Vagina (tissue), 2 donors: ENCODE data around the gene CSF3. TPM values are rescaled to one million over a fixed set of nuclear protein-coding genes. Genes with fewer than 3 reads are reported as not detected.

Source experiments
- DNase-seq, 2 donors: peaks; one replicate each; pipeline ENCODE4 v3.0.0-alpha.2; 2017; ENCODE audit errors: extremely low spot score in 2 of 2
- H3K27ac ChIP-seq: fragments of 200-600 bp; sonication (generic); one replicate; pipeline ENCODE4 v1.5.1; 2019
- H3K27me3 ChIP-seq: fragments of 200-600 bp; sonication (generic); one replicate; pipeline ENCODE4 v1.5.1; 2019
- H3K36me3 ChIP-seq, 2 donors: fragments of 200-600 bp; sonication (generic); one replicate each; pipeline ENCODE4 v1.5.1; 2017 to 2019
- H3K4me1 ChIP-seq: fragments of 200-600 bp; sonication (generic); one replicate; pipeline ENCODE4 v1.5.1; 2019
- H3K4me3 ChIP-seq, 2 donors: fragments of 200-600 bp; sonication (generic); 1 replicate in 1 of 2; 2 replicates in 1 of 2; pipeline ENCODE4 v1.5.1; 2016 to 2019
- H3K9me3 ChIP-seq: fragments of 200-600 bp; sonication (generic); one replicate; pipeline ENCODE4 v1.5.1; 2019
- CTCF ChIP-seq, 3 experiments: fragments of 450-650 bp in 2 of 3; fragments of 200-600 bp in 1 of 3; sonication (generic) in 1 of 3; IDR thresholded peaks; one replicate each; pipeline ENCODE4 v1.5.1; 2017 to 2019; ENCODE audit warnings: antibody characterized with exemption in 3 of 3, mild to moderate bottlenecking in 2 of 3, moderate library complexity in 2 of 3
- POLR2A ChIP-seq, 2 donors: fragments of 450-650 bp; IDR thresholded peaks; one replicate each; pipeline ENCODE4 v1.6.1; 2017; ENCODE audit warnings: antibody characterized with exemption in 2 of 2, mild to moderate bottlenecking in 2 of 2, moderate library complexity in 2 of 2
- POLR2AphosphoS5 ChIP-seq, 2 donors: sonication (generic); formaldehyde crosslinking; IDR thresholded peaks; one replicate each; pipeline ENCODE4 v1.9.0; 2017; ENCODE audit warnings: antibody characterized with exemption in 2 of 2, mild to moderate bottlenecking in 2 of 2, low read depth in 1 of 2; ENCODE audit not compliant: insufficient read depth in 1 of 2
- intact Hi-C: fragments of 100-400 bp; cut with DNase I; formaldehyde crosslinking; loops from one replicate; pipeline ENCODE4 v1.15.1; 2023
- total RNA-seq: library from RNA; depleted of rRNA; stranded (reverse); fragments of >200 nt; gene quantifications from one replicate; pipeline ENCODE4 v1.2.3, GENCODE V29; 2016

Gene CSF3
- total RNA-seq, 1 donor from 2014 or later, result 25.3 TPM

GRCh38 chr17:39981766-39982375 lies 33.4 kb upstream of the CSF3 start:
- intact Hi-C loops, result no loop called here
- peaks cover 38% of the 10 kb centered on the region for H3K4me1 ChIP-seq
- peaks cover 0 to 28% of the 10 kb centered on the region in 2 donors for H3K36me3 ChIP-seq
- no peak for DNase-seq
- no peaks in the 10 kb centered on the region for H3K9me3 ChIP-seq
- peak overlapping the region; percentile 94 to 98 for H3K4me3 ChIP-seq
- peak overlapping the region; percentile 86 for H3K27ac ChIP-seq
- no peaks in the 10 kb centered on the region for H3K27me3 ChIP-seq
- TF ChIP-seq POLR2A (IDR thresholded peaks at IDR 0.05), result no peak
- TF ChIP-seq POLR2AphosphoS5 (IDR thresholded peaks at IDR 0.05; ENCODE audit: insufficient read depth in 1 of 2, low read depth in 1 of 2), result no peak
- no peak for TF ChIP-seq CTCF (IDR thresholded peaks at IDR 0.05)

GRCh38 chr17:39988206-39988810 lies 26.9 kb upstream of the CSF3 start:
- no peaks in the 10 kb centered on the region for H3K9me3 ChIP-seq
- H3K27me3 ChIP-seq, result no peaks in the 10 kb centered on the region
- H3K27ac ChIP-seq, result no peak overlapping the region
- DNase-seq, result no peak
- intact Hi-C loops, result no loop called here
- H3K4me3 ChIP-seq, result no peak overlapping the region
- H3K4me1 ChIP-seq, result peaks cover under 1% of the 10 kb centered on the region
- peaks cover 0 to 90% of the 10 kb centered on the region in 2 donors for H3K36me3 ChIP-seq
- TF ChIP-seq POLR2A (IDR thresholded peaks at IDR 0.05) (no peak), CTCF (IDR thresholded peaks at IDR 0.05) (no peak), POLR2AphosphoS5 (IDR thresholded peaks at IDR 0.05; ENCODE audit: insufficient read depth in 1 of 2, low read depth in 1 of 2) (no peak)

- Histone ChIP-seq H3K36me3 (peaks cover 0 to 77% of the 10 kb centered on the region in 2 donors), H3K27ac (no peak overlapping the region)
Observed at GRCh38 chr17:39994448-39994847, 20.8 kb upstream of the CSF3 start.

GRCh38 chr17:39995438-39995837 lies 19.8 kb upstream of the CSF3 start:
- peaks cover 0 to 67% of the 10 kb centered on the region in 2 donors for H3K36me3 ChIP-seq
- no peak overlapping the region for H3K4me3 ChIP-seq

More at GRCh38 chr17:39994448-39994847, 20.8 kb upstream of the CSF3 start:
- peaks cover 35% of the 10 kb centered on the region for H3K4me1 ChIP-seq
- no peak for DNase-seq
- no peak overlapping the region for H3K4me3 ChIP-seq
- no peaks in the 10 kb centered on the region for H3K9me3 ChIP-seq
- intact Hi-C loops, result no loop called here
- H3K27me3 ChIP-seq, result no peaks in the 10 kb centered on the region
- TF ChIP-seq POLR2A (IDR thresholded peaks at IDR 0.05) (no peak), POLR2AphosphoS5 (IDR thresholded peaks at IDR 0.05; ENCODE audit: insufficient read depth in 1 of 2, low read depth in 1 of 2) (no peak), CTCF (IDR thresholded peaks at IDR 0.05) (no peak)

More at GRCh38 chr17:39995438-39995837, 19.8 kb upstream of the CSF3 start:
- intact Hi-C loops, result no loop called here
- DNase-seq, result no peak
- Histone ChIP-seq H3K27me3 (no peaks in the 10 kb centered on the region), H3K27ac (no peak overlapping the region), H3K9me3 (no peaks in the 10 kb centered on the region), H3K4me1 (peaks cover 35% of the 10 kb centered on the region)
- TF ChIP-seq POLR2AphosphoS5 (IDR thresholded peaks at IDR 0.05; ENCODE audit: insufficient read depth in 1 of 2, low read depth in 1 of 2) (no peak), POLR2A (IDR thresholded peaks at IDR 0.05) (no peak), CTCF (IDR thresholded peaks at IDR 0.05) (no peak)
